ENCODE data around the gene ILDR1.

The ILDR1 gene

DNA sequence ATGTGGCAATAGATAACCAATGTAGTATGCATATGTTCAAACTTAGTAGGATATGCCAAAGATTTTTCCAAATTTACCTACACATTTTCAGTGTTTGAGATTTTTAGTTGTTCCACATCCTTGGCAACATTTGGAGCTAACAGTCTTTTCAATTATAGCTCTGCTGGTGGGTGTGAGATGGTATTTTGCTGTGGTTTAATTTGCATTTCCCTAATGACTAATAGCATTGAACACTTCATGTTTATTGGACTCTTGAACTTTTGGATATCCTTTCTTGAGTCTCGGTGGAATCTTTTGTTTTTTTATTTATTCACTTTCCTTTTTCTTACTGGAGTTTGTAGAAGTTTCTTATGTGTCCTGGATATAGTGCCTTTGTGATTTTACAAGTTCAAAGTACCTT, 11.0 kb upstream of the ILDR1 start:
- Histone ChIP-seq H2AFZ (ENCODE audit: low read length) (no peak overlapping the region), H3K27ac (ENCODE audit: low read length) (no peak overlapping the region), H3K27me3 (replicated peaks; ENCODE audit: insufficient read depth, low read length) (no peaks in the 10 kb centered on the region), H3K9ac (ENCODE audit: low read length) (no peak overlapping the region), H3K4me3 (ENCODE audit: low read length) (no peak overlapping the region), H3K36me3 (replicated peaks; ENCODE audit: insufficient read depth, low read length) (no peaks in the 10 kb centered on the region), H3K9me2 (replicated peaks; ENCODE audit: insufficient read depth, low read length) (no peaks in the 10 kb centered on the region), H3K4me2 (ENCODE audit: low read depth, low read length) (no peak overlapping the region), H3K9me3 (replicated peaks; ENCODE audit: insufficient read depth, low read length) (no peaks in the 10 kb centered on the region), H3K79me2 (ENCODE audit: low read length) (peaks cover 11% of the 10 kb centered on the region), H3F3A (ENCODE audit: insufficient read depth, low read length) (peaks cover 29% of the 10 kb centered on the region), H3K4me1 (ENCODE audit: low read length) (peaks cover 49% of the 10 kb centered on the region), H4K20me1 (ENCODE audit: insufficient read depth, low read length) (no peaks in the 10 kb centered on the region)
- TF ChIP-seq EZH2 (optimal IDR thresholded peaks at IDR 0.05; ENCODE audit: low read depth, low read length) (no peak), EZH2phosphoT487 (IDR thresholded peaks at IDR 0.05; ENCODE audit: low read length) (no peak)
- TF ChIP-seq, protein P1, sequence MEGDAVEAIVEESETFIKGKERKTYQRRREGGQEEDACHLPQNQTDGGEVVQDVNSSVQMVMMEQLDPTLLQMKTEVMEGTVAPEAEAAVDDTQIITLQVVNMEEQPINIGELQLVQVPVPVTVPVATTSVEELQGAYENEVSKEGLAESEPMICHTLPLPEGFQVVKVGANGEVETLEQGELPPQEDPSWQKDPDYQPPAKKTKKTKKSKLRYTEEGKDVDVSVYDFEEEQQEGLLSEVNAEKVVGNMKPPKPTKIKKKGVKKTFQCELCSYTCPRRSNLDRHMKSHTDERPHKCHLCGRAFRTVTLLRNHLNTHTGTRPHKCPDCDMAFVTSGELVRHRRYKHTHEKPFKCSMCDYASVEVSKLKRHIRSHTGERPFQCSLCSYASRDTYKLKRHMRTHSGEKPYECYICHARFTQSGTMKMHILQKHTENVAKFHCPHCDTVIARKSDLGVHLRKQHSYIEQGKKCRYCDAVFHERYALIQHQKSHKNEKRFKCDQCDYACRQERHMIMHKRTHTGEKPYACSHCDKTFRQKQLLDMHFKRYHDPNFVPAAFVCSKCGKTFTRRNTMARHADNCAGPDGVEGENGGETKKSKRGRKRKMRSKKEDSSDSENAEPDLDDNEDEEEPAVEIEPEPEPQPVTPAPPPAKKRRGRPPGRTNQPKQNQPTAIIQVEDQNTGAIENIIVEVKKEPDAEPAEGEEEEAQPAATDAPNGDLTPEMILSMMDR (IDR thresholded peaks at IDR 0.05; ENCODE audit: low read length): no peak
- no peak for DNase-seq

DNA sequence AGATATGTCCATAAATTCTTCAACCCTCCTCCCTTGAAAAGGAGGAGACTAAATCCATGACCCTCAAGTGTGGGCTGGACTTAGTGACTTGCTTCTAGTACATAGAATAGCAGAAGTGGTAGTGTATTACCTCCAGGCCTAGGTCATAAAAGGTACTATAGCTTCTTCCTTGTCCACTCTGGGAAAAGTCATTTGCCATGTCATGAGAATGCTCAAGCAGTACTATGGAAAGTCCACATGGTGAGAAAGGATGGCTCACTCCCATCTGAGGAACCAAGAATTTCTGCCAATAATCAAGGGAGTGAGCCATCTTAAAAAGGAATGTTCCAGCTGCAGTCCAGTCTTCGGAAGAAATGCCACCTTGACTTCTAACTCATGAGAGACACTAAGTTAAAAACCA, 10.5 kb upstream of the ILDR1 start:
- H3K4me1 ChIP-seq (ENCODE audit: low read length): peaks cover 49% of the 10 kb centered on the region
- H3K27me3 ChIP-seq (replicated peaks; ENCODE audit: insufficient read depth, low read length): no peaks in the 10 kb centered on the region
- TF ChIP-seq, protein P1 (IDR thresholded peaks at IDR 0.05; ENCODE audit: low read length): no peak
- TF ChIP-seq EZH2phosphoT487 (IDR thresholded peaks at IDR 0.05; ENCODE audit: low read length) (no peak), EZH2 (optimal IDR thresholded peaks at IDR 0.05; ENCODE audit: low read depth, low read length) (no peak)
- no peaks in the 10 kb centered on the region for H3K9me2 ChIP-seq (replicated peaks; ENCODE audit: insufficient read depth, low read length)
- no peak overlapping the region for H2AFZ ChIP-seq (ENCODE audit: low read length)
- peaks cover 29% of the 10 kb centered on the region for H3F3A ChIP-seq (ENCODE audit: insufficient read depth, low read length)
- H3K4me3 ChIP-seq (ENCODE audit: low read length): no peak overlapping the region
- H3K9me3 ChIP-seq (replicated peaks; ENCODE audit: insufficient read depth, low read length): no peaks in the 10 kb centered on the region
- peaks cover 11% of the 10 kb centered on the region for H3K79me2 ChIP-seq (ENCODE audit: low read length)
- no peak overlapping the region for H3K4me2 ChIP-seq (ENCODE audit: low read depth, low read length)
- no peak overlapping the region for H3K9ac ChIP-seq (ENCODE audit: low read length)
- no peak for DNase-seq
- no peaks in the 10 kb centered on the region for H3K36me3 ChIP-seq (replicated peaks; ENCODE audit: insufficient read depth, low read length)
- no peak overlapping the region for H3K27ac ChIP-seq (ENCODE audit: low read length)
- H4K20me1 ChIP-seq (ENCODE audit: insufficient read depth, low read length): no peaks in the 10 kb centered on the region

DNA sequence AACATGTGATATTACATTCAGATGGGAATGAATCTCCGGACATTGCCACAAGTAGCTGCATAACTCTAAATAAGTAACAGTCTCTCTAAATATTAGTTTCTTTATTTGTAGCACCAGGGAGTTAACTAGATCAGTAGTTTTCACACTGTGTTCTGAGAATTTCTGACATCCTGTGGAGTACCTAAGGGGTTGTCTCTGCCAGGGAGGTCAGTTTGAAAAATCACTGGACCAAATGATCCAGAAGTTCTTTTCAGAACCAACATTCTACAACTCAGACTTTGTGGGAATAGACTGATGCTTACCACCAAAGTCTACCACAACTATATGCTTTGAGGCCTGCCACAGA, 9.0 kb upstream of the ILDR1 start:
- H3K4me1 ChIP-seq (ENCODE audit: low read length): peaks cover 57% of the 10 kb centered on the region
- DNase-seq: no peak
- no peaks in the 10 kb centered on the region for H3K27me3 ChIP-seq (replicated peaks; ENCODE audit: insufficient read depth, low read length)
- peak overlapping the region; percentile 34; the same call in 1 of the 2 replicates for H3K9ac ChIP-seq (ENCODE audit: low read length)
- no peaks in the 10 kb centered on the region for H3K9me3 ChIP-seq (replicated peaks; ENCODE audit: insufficient read depth, low read length)
- peak overlapping the region; percentile 49; the same call in 1 of the 2 replicates for H2AFZ ChIP-seq (ENCODE audit: low read length)
- H3K9me2 ChIP-seq (replicated peaks; ENCODE audit: insufficient read depth, low read length): no peaks in the 10 kb centered on the region
- H3K27ac ChIP-seq (ENCODE audit: low read length): peak overlapping the region; percentile 76
- peaks cover 29% of the 10 kb centered on the region for H3F3A ChIP-seq (ENCODE audit: insufficient read depth, low read length)
- H3K4me2 ChIP-seq (ENCODE audit: low read depth, low read length): peak overlapping the region; percentile 88
- peaks cover 22% of the 10 kb centered on the region for H3K79me2 ChIP-seq (ENCODE audit: low read length)
- TF ChIP-seq EZH2 (optimal IDR thresholded peaks at IDR 0.05; ENCODE audit: low read depth, low read length): no peak
- no peak for TF ChIP-seq EZH2phosphoT487 (IDR thresholded peaks at IDR 0.05; ENCODE audit: low read length)
- TF ChIP-seq, protein P1 (IDR thresholded peaks at IDR 0.05; ENCODE audit: low read length): no peak
- no peaks in the 10 kb centered on the region for H3K36me3 ChIP-seq (replicated peaks; ENCODE audit: insufficient read depth, low read length)
- H3K4me3 ChIP-seq (ENCODE audit: low read length): peak overlapping the region; percentile 50
- H4K20me1 ChIP-seq (ENCODE audit: insufficient read depth, low read length): no peaks in the 10 kb centered on the region

Measured in MM.1S (cell line).